ENCODE data around the gene OTULINL.

The OTULINL gene

GRCh38 chr5:14644623-14645237, 63.1 kb downstream of the OTULINL start:
- DNase-seq (ENCODE audit: low spot score) = no peak
- no peak for TF ChIP-seq CTCF (IDR thresholded peaks at IDR 0.05; ENCODE audit: extremely low read depth, missing control alignments)

GRCh38 chr5:14650052-14650451, 68.5 kb downstream of the OTULINL start:
- no peak for DNase-seq (ENCODE audit: low spot score)
- no peak for TF ChIP-seq CTCF (IDR thresholded peaks at IDR 0.05; ENCODE audit: extremely low read depth, missing control alignments)

- no peak for DNase-seq (ENCODE audit: low spot score)
- TF ChIP-seq CTCF (IDR thresholded peaks at IDR 0.05; ENCODE audit: extremely low read depth, missing control alignments) = no peak
Measured at GRCh38 chr5:14655146-14655741, 73.7 kb downstream of the OTULINL start.

- no peak for DNase-seq (ENCODE audit: low spot score)
- TF ChIP-seq CTCF (IDR thresholded peaks at IDR 0.05; ENCODE audit: extremely low read depth, missing control alignments) = no peak
Measured at GRCh38 chr5:14656898-14657297, 75.3 kb downstream of the OTULINL start.

GRCh38 chr5:14659821-14660607, 78.4 kb downstream of the OTULINL start:
- DNase-seq (ENCODE audit: low spot score) = no peak
- TF ChIP-seq CTCF (IDR thresholded peaks at IDR 0.05; ENCODE audit: extremely low read depth, missing control alignments) = no peak

- DNase-seq (ENCODE audit: low spot score) = no peak
- no peak for TF ChIP-seq CTCF (IDR thresholded peaks at IDR 0.05; ENCODE audit: extremely low read depth, missing control alignments)
Measured at GRCh38 chr5:14660833-14661232, 79.2 kb downstream of the OTULINL start.
